COLO668 (cell line): Measurements from ENCODE around the gene CCDC88C.

Source experiments
- DNase-seq: peaks from one replicate; lab custom pipeline; 2025; ENCODE audit not compliant: unreplicated experiment; lab: John Stamatoyannopoulos, UW

The CCDC88C gene

DNA sequence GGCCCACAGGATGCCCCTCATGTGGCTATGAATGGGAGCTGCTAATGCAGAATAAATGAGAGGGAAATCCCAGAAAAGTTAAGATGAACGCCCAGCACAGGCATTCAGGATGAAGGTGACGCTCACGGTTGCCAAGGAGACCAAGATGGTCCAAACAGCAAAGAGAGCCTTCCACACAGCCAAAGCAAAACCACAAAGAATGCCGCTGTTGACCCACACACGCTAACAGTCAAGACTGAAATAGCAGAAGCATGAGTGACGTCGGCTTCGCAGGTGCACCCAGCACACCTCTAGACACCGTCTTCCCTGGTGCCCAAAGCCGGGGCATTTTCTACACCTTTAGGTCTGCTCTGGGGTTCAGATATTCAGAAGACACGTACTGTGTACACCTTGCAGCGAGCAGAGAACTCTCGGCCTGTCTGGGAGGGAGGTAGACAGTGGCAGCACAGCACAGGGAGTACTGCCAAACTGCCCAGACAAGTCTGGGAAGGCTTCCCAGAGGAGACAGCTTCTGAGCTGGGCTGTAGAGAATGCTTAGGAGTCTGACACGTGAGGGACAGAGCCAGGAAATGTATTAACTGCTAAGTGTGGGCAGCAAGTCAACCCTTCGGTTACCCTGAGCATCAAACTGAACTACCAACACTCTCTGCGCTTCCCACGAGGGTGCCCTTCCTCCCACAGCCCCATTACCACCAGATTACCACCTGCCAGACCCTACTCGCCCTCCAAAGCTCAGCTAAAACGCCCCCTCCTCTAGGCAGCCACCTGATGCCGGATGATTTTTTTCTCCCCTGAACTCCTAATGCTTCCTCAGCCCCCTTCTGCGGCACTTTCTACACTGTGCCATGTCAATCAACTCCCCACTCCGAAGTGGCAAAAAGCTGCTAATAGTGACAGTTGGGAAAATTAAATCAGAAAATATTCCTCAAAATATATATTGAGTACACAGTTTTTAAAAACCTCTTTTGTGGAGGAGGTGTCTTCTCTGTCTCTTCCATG is 50.1 kb downstream of the CCDC88C start:
- peak; percentile 33 for DNase-seq

DNA sequence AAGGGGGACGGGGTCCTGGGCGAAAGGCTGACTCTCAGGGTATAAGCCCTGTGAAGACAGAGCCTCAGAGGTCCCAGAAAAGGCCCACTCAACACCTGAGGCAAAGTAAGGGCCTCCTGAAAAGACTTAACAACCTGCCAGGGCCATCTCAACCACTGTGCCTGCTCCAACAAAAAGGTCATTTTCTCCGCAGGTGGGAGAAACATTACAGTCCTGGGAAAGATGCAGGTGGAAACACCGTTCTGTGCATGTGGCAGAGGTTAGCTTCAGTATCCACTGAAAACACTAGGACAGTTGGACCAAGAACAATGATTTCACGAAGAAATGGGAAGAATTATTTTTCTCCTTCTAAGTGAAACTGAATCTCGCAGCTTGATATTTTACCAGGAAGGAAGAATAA is 50.9 kb downstream of the CCDC88C start:
- DNase-seq = no peak

DNA sequence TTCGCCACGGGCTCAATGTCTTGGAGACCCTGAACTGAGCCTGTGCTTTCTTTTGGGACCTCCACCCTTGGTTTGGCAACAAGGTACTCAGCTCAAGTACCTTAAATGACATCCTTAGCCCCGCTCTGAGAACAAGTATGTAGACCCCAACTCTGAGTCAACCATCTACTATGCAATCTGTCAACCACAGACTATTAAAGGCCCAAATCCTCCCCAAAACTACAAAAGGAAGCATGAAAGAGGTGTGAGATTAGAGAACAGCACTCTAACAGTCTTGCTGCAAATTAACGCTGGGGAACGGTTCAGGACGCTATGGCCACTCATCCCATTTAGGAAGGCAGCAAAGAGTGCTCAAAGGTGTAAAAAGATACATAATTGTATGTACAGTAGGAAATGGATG is 52.1 kb downstream of the CCDC88C start:
- no peak for DNase-seq

- no peak for DNase-seq
Observed at GRCh38 chr14:91364524-91365270, 52.9 kb downstream of the CCDC88C start.

DNA sequence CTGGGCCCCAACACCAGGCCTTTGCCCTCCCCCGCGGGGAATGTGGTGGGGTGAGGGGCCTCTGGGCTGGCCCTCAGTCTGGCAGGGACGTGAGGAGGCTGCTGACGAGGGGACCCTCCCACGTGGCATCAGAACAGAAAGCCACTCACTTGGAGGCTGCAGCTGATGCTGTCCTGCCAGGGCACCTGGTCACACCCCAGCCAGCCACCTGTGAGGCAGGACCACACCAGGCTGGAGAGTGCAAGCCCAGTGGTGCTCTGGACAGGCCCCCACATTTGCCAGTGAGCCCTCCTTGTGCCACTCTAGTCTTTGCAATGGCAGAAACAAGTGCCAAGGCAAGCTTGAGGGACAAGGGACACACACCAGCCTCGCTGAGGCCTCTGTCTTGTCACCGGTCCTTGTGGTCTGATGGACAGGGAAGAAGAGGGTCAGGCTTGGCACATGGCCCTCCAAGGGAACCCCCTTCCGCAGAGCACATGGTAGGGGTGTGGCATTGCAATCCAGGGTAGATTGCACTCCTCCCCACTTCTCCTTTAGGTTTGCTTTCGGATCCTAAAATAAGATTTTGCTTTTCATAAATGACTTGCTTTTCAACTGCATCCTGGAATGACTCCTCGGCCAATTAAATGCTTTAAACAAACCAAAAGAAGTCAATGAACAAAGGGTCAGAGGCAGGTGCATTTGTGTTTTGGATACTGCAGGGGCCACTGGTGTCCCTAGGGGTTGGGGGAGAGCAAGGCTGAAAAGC is 53.7 kb downstream of the CCDC88C start:
- no peak for DNase-seq

GRCh38 chr14:91361233-91361811 is 56.3 kb downstream of the CCDC88C start:
- no peak for DNase-seq

DNA sequence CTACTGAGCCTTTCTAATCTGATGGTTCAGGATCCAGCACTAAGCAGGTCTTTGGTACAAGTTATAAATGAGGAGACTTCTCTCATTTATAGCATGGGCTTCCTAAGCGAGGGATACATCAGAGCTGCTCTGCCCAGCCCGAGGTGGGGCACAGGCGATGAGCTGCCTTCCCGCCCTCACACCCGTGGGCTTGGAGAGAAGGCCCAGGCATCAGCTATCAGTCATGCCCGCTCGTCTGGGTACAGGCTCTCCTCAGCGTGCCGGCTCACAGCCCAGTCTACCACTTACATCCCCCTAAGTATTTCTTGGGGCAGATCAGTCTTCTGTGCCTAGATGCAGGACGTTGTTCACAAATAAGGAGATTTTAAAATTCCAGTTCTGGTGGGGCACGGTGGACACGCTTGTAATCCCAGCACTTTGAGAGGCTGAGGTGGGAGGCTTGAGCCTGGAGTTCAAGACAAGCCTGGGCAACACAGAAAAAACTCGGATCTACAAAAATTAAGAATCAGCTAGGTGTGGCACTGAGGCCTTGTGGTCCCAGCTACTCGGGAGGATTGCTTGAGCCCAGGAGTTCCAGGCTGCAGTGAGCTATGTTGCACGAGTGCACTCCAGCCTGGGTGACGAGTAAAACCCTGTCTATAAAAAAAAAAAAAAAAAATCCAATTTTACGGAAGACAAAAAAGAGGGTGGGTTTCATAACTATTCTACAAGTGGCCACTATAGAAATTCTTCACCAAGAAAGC is 57.0 kb downstream of the CCDC88C start:
- DNase-seq = no peak

- DNase-seq = no peak
Observed at GRCh38 chr14:91358654-91359220, 58.9 kb downstream of the CCDC88C start.

- DNase-seq = no peak
Observed at GRCh38 chr14:91358025-91358319, 59.6 kb downstream of the CCDC88C start.

- no peak for DNase-seq
Observed at GRCh38 chr14:91357272-91358024, 60.2 kb downstream of the CCDC88C start.

DNA sequence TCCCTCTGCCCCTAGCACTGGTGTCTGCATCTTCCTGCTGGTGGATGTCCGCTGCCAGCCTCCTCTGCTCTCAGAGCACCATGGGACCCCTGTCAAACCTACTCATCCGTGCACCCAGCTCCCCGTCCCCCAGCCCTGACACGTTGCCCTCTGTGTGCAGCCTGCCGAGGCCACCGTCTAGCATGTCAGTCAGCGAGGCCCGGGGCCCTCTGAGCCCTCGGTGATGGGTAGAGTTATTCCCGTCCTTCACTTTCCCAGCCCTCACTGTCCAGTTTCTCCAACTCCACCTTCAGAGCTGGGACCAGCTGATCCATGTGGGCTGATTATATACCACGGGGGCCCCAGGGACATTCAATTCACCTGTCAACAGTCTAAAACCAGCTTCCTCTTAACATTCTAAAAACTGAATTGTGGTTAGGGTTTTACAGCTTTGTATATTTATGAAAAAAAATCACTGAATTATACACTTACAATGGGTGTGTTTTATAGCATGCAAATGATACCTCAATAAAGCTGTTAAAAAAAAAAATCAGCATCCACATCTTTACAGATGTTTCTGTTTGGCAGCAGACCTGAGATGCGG is 61.3 kb downstream of the CCDC88C start:
- DNase-seq = no peak

DNA sequence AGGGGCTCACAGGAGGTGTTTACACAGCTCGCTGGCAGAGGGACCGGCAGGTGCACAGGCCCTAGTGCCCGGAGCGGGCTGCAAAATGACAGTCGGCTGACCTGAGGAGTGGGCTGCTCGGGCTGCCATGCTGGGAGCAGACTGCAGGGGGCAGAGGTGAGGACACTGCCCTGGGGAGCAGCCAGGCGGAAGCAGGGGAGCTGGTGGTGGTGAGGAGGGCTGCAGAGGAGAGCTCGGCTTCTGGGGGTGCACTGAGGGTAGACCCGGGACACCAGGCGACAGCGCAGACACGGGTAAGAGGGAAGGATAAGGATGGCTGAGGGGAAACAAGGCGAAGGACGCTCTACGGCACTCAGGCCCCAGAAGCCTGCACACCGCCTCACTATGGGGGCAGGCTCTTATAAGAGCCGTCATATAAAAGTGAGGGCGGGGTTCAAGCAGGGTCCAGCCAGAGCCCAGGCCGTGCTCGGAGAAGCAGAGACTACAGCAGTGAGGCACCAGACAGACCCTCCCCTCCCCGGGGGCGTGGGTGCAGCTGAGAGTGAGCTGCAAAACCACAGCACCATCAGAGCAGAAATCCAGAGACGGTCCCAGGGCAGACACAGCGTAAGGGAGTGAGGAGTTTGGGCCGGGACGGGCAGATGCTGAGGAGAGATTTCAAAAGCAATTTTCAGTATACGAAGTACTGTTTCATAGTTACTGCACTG is 62.5 kb downstream of the CCDC88C start:
- peak; percentile 97 for DNase-seq

GRCh38 chr14:91354221-91354916 is 63.3 kb downstream of the CCDC88C start:
- peak; percentile 65 for DNase-seq

- no peak for DNase-seq
Observed at GRCh38 chr14:91352728-91353692, 64.6 kb downstream of the CCDC88C start.

DNA sequence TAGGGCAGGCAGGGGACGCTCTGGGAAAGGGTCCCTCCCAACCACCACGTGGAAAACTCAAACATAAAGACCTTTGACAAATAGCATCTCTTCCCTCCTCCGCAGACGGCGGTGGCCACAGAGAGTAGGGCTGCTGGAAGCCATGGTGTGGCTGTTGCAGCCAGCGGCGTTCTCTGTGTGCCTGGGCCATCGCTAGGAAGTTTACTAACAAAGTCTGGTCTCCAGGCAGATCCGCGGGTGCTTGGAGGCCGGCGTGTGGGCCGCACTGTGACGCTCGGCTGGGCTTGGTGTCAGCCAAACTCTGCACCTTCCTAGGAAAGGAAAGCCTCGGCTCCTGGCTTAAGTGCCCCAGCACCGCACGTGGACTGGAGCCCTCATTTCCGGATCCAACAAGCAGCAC is 65.6 kb downstream of the CCDC88C start:
- no peak for DNase-seq

DNA sequence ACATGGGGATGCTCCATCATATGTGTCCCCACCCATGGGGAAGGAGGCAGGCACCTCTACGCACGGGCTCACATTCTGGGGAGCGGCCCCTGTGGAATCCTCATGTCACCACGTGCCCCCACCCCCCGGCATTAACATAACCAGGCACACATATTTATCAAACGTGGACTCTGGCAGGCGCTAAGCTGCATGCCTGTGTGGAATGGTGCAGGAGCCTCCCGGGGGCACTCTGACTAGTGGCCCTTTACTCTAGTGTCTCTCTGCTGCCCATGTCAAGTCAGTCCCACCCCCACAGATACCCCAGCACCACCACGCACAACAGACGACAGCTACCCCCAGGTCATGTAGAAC is 66.1 kb downstream of the CCDC88C start:
- DNase-seq = no peak
